SHP77 treated with DMSO at 0.1 percent for 48 hours (cell line): ENCODE measurements around the gene PLXNA1.

ENCODE experiments used
- DNase-seq: peaks from one replicate; lab custom pipeline; 2025; lab: John Stamatoyannopoulos, UW

PLXNA1 gene

DNA sequence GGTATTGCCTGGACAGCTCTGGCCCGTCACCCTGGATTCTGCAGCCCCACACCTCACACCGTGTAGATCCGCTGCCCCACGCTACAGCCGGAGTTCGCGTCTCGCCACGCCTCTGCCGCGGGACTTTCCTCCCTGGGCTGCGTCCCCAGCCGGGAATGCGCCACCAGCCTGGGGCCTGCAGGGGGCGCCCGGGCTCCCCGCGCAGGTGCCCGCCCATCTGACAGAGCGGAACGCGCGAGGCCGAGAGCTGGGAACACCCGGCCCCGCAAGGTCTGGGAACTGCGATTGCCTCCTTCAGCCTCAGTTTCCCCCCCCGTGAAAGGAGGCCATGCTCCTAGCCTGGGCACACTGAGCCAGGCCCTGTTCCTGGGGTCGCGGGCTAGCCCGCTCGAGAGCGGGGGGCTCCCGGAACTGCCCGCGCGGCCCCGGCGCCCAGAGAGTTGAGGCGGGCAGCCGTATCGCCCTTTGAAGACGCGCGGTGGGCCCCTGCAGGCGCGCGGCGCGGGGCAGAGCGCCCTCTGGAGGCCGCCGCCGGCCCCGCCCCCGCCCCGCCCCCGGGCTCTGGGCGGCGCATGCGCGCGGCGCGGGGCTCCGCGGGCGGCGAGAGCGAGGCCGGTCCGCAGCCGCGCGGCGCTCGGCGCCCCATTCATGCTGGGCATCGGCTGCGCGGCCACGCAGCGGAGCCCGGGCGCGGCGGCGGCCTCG is at the start of gene PLXNA1:
PLXNA1 (plus strand) TSS at position 645 of the 705 bp plus-strand sequence. CDS start 5,479 bp downstream, outside the sequence.
- DNase-seq, result peak; percentile 30

DNA sequence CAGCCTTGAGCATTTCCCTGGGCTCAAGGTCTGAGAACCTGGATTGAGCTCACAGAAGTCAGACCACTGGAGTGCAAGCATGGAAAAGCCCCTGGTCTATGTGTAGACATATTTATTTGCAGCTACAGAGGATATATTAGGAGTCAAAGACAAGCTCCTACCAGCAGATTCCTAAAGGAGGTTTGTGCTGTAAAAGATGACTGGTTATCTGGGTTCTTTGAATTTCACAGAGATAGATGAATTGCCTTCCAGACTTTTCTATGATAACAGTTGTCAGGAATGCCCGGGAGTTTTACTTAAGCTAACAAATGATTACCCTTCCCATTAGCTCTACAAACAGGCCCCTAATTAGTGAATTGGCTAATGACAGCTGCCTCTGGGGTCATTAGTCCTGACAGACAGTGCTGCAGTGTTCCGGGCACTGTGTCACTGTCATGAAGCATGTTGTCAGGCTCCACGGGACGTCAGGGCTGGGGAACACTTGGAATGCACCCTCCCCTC is 48.8 kb upstream of the PLXNA1 start:
- no peak for DNase-seq

DNA sequence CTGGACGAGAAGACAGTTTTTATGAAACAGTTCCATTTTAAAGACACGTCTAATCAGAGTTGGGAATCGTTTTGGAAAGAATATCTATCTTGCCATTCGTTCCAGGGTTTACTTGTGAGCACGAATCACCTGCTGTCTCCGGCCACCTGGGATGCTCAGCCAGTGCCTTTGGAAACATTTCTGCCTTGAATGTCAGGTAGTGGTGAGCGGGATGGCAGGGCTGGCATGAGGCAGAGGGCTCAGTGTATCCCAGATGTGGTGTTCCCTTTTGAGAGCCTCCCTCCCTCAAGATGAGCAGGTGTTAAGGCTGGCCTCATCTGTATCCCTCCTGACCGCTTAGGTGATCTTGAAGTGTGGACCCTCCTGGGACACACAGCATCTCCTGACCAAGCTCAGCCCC is 47.9 kb upstream of the PLXNA1 start:
- DNase-seq, result no peak

DNA sequence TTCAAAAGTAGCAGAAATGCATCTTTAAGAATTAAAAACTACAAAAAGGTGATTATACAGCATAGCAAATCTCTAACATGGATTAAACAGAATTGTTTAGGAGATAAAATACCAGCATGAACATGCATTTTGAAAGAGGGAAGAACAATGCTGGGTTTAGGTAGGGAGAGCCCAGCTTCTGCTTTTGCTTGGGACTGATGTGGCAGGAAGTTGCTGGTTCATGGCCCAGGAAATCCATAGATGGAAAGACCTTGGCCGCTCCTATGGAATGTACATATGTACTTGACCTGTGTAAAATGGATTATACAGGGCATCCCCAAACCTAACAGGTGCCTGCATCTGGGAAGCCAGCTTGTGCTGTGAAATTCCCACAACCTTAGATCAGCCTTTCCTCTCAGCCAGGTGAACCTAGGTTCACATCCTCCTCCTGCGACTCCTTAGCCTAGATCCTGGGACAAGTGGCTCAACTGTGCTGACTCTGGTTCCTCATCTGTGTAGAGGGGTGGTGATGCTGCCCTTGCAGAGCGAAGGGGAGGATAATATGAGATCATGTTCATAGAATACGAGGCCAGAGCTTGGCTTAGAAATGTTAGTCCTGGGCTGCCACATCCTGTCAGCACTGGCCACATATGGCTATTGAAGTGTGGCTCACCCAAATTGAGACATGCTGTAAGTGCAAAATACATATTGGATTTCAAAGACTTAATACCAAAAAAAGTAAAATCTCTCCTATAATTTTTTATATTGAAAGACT is 47.0 kb upstream of the PLXNA1 start:
- no peak for DNase-seq

DNA sequence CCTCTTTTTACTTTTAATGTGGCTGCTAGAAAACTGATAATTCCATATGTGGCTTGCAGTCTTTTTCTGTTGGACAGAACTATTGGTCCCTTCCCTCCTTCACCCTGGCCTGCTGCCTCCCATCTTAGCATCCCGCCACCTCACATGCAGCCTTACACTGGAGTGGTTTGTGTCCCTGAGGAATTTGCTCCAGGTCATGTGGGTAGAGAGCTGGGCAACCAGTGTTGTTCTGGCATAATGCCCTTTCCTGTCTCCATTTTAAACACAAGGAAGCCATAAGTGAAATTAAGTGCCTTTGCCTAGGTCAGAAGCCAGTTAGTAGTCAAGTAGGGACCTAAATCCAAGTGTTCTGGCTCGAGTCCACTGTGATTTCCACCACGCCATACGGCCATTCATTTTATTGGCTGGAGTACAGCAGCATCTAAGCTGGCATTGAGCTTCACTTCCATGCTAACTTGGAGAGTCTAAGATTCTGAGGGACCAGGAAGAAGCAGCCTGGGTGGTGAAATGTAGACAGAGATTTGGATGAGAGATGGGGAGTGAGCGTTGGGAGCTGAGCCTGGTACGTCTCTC is 46.0 kb upstream of the PLXNA1 start:
- no peak for DNase-seq

DNA sequence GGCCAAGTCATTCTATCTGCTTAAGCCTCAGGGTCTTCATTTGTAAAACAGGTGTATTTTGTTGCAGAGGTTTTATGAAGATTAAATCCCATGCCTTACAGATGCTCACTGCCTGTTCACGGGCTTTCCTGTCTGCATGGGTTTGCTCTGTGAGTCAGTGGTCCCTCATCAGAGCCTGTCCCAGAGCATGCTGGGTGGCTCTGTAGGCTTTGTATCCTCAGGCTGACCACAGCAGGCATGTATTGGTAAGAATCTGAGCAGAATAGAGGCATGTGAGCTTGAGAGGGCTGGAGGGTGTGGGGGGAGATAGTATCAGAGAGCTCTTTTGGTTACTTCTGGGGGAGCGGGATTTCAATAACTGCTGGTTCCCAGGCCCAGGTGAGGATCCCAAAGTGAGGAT is 45.4 kb upstream of the PLXNA1 start:
- DNase-seq, result no peak

DNA sequence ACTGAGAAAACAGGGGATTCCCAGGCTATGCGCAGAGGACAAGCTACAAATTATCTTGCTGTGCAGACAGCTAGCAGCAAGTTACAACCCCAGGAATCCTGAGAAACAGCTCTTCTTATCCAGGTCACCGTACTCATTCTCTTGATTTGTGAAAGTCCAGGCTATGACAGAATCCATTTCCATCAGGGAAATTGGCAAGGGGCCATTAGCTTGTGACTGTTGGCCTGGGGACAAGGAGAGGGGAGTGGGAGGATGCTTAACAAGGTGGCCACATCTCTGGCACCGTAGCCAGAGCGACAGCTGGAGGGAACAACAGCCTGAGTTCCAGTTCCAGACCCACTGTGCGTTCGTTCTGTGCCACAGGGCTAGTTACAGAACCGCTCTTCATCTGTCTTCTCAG is 44.9 kb upstream of the PLXNA1 start:
- no peak for DNase-seq

DNA sequence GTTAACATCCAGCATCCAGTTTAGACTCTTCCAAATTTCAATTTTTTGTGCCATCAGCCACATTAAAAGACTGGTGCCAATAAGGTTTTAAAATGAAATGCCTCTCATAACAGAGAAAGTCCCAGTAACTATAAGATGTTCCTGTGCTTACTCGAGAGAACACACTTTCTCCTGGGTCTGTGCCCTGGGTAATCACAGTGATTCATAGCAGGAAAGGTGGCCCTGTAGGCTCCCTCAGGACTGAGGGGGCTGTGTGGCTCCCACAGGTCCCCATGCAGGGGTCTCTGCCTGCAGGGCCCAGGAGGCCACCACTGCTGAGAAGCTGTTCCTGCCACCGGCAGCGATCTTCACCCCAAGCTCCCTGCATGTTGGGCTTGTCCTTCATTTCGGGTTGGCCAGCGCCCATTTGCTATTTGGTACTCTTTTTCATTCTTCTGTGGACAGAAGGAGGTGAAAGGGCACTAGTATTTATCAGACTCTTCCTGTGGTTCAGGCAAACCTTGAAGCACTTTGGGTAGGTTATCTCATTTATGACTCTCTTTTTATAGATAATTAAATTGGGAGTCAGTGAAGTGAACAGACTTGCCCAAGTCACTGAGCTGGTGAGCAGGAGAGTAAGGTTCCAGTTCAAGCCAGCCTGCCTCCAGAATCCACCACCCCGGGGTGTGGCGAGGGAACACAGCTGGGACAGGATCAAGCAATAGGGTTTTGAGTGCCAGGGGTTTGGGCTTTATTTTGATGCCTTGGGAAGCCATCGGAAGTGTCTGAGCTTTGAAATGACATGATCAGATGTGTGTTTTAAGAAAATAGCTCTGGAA is 44.2 kb upstream of the PLXNA1 start:
- DNase-seq, result no peak

DNA sequence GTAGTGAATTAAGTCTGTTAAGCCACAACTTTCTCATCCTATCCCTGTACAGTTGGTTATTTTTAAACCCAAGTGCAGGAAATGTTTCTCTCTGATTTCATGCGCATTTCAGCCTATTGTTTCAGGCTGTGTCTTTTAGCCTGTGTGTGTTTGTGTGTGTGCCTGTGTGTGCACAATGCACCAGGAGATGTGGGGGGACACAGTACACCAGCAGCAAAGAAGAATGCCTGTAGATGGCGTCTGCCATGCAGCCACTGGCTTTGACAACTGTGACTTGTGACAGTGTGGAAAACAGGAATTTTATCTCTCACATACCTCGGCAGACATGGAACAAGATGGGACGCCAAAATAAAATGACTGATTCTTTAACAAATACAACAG is 43.6 kb upstream of the PLXNA1 start:
- DNase-seq, result no peak

DNA sequence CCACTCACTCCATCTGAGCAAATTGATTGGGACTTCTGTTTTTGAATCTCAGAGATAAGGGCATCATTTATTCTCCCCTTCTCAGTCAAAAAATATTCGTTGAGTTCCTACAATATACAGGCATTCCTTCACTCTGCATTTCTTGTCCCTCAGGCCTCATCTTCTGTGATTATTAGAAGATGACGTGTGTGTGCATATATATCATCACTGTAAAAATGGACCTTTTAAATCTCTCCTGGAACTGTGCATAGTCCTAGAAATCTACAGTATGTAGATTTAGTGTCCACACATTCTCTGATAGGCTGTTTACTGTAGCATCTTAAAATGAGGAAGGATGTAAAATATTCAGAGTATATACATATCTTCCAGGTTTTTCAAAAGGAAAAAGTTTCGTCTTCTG is 43.2 kb upstream of the PLXNA1 start:
- DNase-seq, result no peak

DNA sequence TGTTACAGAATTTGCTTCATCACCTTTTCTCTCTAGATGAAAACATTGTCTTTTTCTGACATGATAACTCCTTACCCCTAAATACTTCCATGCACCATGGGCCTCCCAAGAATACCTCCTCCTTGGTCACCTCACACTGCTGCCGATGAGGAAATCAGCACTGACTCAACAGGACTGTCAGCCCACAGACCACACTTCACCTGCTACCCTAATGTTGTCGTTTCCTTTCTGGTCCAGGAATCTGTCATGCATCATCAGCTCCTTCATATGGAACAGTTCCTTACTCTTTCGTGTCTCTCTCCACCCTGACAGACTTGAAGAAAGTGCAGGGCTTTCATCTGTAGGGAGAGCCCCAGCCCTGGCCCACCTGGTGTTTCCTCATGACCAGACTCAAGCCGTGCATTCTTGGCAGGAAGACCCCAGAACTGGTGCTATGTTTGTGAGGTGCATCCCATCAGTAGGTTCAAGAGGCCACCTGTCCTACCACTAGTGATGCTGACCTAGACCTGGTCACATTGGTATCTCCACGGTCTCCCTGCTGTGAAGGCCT is 41.1 kb upstream of the PLXNA1 start:
- no peak for DNase-seq

DNA sequence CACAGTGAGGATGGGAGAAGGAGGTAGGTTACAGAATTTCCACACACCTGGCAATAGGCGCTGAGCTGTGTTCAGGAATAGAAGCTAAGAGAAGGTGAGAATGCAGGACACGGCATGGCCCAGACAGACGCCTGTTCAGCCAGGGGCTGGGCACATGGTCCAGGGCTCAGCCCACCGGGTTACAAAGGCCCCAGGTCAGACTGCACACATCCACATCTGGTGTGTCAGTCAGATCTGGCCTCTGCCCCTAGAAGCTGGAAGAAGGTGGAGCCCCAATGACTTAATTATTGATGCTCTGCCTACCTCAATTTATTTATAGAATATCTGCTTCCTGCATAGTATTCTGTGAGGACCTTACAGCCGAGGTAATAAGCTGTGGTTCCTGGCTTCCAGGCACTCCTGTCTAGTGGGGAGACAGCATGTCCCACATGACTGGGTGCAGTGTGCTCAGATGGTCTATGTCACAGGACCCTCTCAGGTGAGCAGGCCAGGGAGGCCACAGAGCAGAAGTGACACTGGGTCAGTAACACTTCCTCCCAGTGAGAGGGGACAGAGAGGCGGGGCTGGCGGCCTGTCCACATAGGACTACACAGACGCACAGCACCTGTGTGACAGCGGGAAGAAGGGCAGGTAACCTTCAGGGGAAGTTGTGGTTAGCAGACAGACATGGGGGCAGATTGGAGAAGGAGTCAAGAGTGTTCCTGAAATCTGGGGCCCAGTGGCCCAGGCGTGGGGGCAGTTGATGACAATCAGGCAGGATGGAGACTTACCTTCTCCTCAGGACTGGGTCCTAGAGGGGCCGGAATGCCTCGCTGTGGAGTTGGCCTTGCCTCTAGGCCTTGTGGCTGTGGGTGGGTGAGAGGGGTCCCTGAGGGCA is 38.6 kb upstream of the PLXNA1 start:
- no peak for DNase-seq

DNA sequence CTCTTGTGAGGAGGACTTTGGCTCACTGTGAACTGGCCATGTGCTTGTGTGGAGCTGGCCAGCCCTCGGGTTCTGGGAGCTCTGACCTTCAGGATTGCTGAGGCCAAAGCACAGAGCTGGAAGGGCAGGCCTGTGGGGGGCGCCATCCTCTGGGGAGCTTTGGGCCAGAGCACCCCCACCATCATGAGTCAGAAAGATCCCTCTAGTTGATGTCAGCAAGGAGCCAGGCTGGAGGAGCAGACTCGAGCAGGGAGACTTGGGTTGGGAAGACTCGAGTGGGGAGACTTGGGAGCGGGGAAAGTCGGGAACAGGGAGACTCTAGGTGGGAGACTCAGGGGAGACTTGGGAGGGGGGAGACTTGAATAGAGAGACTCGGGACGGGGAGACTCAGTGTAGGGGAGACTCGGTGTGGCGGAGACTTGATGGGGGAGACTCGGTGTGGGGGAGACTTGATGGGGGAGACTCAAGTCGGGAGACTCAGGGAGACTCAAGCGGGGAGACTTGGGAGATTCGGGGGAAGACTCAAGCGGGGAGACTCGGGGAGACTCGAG is 37.7 kb upstream of the PLXNA1 start:
- DNase-seq, result no peak

DNA sequence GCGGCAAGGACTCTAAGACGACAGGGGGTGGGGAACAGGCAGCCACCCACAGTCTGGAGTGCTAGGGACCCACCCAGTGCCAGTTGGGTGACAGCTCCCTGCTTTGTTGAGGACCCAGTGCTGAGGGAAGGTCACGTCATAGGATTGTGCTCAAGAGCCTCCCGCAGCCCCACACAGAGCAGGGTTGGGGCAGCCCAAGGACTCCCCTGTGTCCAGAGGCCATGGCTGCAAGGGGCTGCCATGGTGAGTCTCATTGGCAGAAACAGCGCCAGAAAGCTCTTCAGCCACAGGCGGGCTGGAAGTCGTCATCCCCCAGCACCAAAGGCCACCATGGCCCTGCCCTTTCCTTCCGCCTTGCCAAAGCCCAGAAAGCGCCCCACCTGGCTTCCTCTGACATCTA is 37.0 kb upstream of the PLXNA1 start:
- DNase-seq, result no peak

DNA sequence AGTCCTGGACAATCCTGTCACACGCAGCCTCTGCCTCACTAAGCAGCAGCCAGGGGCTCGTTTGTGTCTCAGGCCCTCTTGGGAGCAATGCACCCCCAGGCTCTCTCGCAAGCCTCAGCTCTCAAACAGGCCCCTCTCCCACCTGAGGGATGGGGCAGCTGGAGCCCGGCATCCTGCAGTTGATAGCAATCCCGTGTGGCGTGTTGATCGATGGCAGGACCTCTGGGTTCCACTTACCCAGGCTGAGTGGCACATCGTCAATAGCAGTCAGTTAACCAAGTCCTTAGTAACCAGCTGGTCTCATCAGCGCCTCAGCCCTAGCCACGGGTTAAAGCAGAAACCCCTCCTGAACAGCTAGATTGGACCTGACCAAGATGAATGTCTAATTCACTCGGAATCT is 36.5 kb upstream of the PLXNA1 start:
- no peak for DNase-seq

DNA sequence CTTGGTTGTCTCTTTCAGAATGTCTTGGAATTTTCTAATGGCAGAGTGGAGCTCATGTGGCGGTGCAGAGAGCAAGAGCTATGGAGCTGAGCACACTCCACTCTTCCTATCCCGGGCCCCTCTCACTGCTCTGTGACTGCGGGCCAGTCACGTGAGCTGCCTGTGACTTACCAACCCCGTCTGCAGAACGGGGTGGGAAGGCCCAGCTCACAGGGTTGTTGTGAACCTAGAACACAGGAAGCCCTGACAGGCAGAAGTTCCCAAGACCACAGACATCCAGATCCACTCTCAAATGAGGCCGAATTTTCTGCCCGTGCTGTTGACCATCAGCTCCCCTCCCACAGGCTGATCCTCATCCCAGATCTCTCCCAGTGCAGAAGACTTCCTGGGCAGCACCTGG is 35.5 kb upstream of the PLXNA1 start:
- no peak for DNase-seq

DNA sequence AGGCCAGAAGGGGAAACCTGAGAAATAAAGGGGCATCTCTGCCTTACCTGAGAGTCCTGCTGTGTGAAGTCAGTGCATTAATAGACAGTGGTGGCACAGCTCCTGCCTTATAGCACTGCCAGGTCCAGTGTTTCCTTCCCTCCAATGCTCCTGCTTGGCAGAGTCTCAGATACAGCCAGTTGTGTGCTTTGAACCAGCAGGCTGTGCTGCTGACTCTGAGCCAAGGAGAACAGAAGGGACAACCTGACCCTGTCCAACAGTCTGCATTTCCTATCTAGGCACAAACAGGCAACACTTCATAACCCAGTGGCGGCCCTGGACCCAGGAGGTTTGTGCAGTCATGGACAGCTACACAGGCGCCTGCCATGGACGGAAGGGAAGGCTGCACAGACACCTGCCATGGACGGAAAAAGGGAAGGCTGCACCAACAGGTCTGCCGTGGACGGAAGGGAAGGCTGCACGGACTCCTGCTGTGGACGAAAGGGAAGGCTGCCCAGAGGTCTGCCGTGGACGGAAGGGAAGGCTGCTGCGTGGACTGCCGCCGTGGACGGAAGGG is 33.9 kb upstream of the PLXNA1 start:
- DNase-seq, result no peak

DNA sequence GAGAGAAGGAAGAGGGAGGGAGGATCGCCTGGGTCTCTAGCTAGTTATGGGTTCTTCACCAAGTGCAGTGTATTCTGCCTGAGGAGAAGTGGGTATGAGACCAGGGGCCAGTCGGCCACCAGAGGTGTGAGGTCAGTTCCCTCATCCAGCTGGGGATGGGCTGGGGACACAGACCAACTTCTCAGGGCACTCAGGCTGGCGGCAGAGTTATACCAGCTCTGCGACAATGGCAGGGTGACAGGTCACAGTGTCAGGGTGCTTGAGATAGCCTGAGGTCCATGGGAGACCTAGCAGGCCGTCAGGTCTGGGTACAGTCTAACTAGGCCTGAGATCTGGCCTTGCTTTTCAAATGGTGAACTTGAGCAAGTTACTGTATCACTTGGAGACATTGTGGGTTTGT is 31.4 kb upstream of the PLXNA1 start:
- no peak for DNase-seq

DNA sequence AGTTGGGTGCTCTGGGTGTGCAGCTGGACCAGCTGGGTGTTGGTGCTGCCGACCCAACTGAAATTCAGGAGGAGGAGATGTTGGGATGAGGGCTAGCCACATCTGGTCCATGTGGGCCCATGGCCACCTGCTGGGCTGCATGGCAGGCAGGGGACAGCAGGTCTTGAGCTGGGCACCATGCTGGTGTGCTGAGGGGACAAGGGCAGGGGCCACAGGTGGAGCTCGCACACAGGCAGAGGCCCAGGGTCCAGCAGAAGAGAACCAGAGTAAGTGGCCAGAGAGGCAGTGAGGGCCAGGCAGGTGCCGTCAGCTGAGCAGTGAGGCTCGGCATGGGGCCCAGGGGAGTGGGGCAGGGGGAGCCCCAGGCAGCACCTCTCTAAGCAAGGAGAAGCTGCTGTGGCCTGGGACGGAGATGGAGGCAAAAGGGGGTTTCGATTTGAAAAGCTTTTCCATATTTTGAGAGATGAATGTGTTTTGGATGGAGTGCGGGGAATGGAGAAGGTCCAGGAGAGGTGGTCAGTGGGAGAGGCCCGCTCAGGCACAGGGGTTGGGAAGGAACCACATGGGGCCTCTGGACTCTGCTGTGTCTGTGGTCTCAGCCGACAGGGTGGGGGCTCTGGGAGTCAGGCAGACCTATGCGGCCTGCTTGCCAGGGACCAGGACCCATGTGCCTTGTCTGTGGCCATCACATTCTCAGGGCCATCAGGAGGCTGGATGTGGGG is 30.5 kb upstream of the PLXNA1 start:
- no peak for DNase-seq
